Measurements from ENCODE around the gene ANLN. TPM values are rescaled to one million over a fixed set of nuclear protein-coding genes. Genes with fewer than 3 reads are reported as not detected.

ANLN gene
- total and polyA plus RNA-seq, 9 of the 15 experiments (the other 6 are each of a cell fraction or from before 2014, with no cell fraction given), result 18.1 to 66.2 (median 38.7) TPM

DNA sequence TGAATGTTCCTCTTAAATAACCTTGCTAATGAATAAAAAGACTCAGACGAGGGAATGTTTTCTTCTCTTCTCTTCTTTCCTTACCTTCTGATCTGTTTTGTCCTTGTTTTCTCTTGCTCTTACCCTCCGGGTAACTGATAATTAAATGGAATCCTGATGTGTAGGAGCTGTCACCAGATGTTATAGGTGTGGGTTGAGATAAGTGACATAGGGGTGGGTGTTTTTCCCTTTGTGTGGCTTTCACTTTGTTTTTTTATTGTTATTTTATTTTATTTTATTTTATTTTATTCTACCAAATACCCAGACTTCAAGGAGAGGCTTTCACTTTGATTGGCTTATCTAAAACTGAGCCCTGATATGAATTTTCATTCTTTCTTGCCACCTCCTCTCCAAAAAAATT, 25.5 kb downstream of the ANLN start (continued):
- TF ChIP-seq, protein P1, sequence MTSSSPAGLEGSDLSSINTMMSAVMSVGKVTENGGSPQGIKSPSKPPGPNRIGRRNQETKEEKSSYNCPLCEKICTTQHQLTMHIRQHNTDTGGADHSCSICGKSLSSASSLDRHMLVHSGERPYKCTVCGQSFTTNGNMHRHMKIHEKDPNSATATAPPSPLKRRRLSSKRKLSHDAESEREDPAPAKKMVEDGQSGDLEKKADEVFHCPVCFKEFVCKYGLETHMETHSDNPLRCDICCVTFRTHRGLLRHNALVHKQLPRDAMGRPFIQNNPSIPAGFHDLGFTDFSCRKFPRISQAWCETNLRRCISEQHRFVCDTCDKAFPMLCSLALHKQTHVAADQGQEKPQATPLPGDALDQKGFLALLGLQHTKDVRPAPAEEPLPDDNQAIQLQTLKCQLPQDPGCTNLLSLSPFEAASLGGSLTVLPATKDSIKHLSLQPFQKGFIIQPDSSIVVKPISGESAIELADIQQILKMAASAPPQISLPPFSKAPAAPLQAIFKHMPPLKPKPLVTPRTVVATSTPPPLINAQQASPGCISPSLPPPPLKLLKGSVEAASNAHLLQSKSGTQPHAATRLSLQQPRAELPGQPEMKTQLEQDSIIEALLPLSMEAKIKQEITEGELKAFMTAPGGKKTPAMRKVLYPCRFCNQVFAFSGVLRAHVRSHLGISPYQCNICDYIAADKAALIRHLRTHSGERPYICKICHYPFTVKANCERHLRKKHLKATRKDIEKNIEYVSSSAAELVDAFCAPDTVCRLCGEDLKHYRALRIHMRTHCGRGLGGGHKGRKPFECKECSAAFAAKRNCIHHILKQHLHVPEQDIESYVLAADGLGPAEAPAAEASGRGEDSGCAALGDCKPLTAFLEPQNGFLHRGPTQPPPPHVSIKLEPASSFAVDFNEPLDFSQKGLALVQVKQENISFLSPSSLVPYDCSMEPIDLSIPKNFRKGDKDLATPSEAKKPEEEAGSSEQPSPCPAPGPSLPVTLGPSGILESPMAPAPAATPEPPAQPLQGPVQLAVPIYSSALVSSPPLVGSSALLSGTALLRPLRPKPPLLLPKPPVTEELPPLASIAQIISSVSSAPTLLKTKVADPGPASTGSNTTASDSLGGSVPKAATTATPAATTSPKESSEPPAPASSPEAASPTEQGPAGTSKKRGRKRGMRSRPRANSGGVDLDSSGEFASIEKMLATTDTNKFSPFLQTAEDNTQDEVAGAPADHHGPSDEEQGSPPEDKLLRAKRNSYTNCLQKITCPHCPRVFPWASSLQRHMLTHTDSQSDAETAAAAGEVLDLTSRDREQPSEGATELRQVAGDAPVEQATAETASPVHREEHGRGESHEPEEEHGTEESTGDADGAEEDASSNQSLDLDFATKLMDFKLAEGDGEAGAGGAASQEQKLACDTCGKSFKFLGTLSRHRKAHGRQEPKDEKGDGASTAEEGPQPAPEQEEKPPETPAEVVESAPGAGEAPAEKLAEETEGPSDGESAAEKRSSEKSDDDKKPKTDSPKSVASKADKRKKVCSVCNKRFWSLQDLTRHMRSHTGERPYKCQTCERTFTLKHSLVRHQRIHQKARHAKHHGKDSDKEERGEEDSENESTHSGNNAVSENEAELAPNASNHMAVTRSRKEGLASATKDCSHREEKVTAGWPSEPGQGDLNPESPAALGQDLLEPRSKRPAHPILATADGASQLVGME (CRISPR knock-in tag; IDR thresholded peaks at IDR 0.05), result no peak
- TF ChIP-seq MYC (IDR thresholded peaks at IDR 0.05; ENCODE audit: low read depth, low read length) (no peak), MYC (CRISPR knock-in tag; IDR thresholded peaks at IDR 0.05; ENCODE audit: borderline replicate concordance, low read depth) (no peak), POLR2A (conservative IDR thresholded peaks at IDR 0.05) (no peak), ZNF699 (CRISPR knock-in tag; IDR thresholded peaks at IDR 0.05; ENCODE audit: insufficient replicate concordance) (no peak), FOXP1 (CRISPR knock-in tag; IDR thresholded peaks at IDR 0.05) (no peak), CTBP1 (IDR thresholded peaks at IDR 0.05; ENCODE audit: borderline replicate concordance) (no peak), NFATC3 (IDR thresholded peaks at IDR 0.05) (no peak), TRIM24 (IDR thresholded peaks at IDR 0.05) (0 out of 4 replicates have a peak, but pooled peaks of 1 of the 2 experiments have one; percentile 17), ZBED1 (IDR thresholded peaks at IDR 0.05) (no peak), TAF9B (IDR thresholded peaks at IDR 0.05; ENCODE audit: partially characterized antibody) (peak; percentile 28), ZNF23 (CRISPR knock-in tag; IDR thresholded peaks at IDR 0.05) (no peak), PRMT5 (CRISPR knock-in tag; IDR thresholded peaks at IDR 0.05) (no peak), MCM7 (IDR thresholded peaks at IDR 0.05) (no peak), HMGN3 (IDR thresholded peaks at IDR 0.05; ENCODE audit: borderline replicate concordance, extremely low read depth, insufficient read length, low read depth, low read length) (no peak), ZNF253 (CRISPR knock-in tag; conservative IDR thresholded peaks at IDR 0.05) (no peak), NCOA1 (IDR thresholded peaks at IDR 0.05; ENCODE audit: low read depth) (no peak), PCBP2 (IDR thresholded peaks at IDR 0.05; ENCODE audit: low read depth, low read length, poor library complexity, severe bottlenecking) (no peak), PYGO2 (tag; IDR thresholded peaks at IDR 0.05) (no peak), TCF3 (CRISPR knock-in tag; IDR thresholded peaks at IDR 0.05) (peak; percentile 81), NCOA6 (IDR thresholded peaks at IDR 0.05) (no peak), POLR2AphosphoS5 (IDR thresholded peaks at IDR 0.05; ENCODE audit: control insufficient read depth, insufficient read depth, low read depth, low read length) (peak; percentile 48; the same call in 1 of the 2 replicates), ZNF184 (CRISPR knock-in tag; IDR thresholded peaks at IDR 0.05) (no peak), CHCHD3 (CRISPR knock-in tag; IDR thresholded peaks at IDR 0.05) (no peak)
- TF ChIP-seq, protein P2, sequence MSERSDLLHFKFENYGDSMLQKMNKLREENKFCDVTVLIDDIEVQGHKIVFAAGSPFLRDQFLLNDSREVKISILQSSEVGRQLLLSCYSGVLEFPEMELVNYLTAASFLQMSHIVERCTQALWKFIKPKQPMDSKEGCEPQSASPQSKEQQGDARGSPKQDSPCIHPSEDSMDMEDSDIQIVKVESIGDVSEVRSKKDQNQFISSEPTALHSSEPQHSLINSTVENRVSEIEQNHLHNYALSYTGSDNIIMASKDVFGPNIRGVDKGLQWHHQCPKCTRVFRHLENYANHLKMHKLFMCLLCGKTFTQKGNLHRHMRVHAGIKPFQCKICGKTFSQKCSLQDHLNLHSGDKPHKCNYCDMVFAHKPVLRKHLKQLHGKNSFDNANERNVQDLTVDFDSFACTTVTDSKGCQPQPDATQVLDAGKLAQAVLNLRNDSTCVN (CRISPR knock-in tag; IDR thresholded peaks at IDR 0.05), result no peak
- TF ChIP-seq, protein P3, sequence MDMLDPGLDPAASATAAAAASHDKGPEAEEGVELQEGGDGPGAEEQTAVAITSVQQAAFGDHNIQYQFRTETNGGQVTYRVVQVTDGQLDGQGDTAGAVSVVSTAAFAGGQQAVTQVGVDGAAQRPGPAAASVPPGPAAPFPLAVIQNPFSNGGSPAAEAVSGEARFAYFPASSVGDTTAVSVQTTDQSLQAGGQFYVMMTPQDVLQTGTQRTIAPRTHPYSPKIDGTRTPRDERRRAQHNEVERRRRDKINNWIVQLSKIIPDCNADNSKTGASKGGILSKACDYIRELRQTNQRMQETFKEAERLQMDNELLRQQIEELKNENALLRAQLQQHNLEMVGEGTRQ (CRISPR knock-in tag; IDR thresholded peaks at IDR 0.05), result no peak
